Stimulated activated CD4-positive, alpha-beta T cell treated with anti-CD3 and anti-CD28 coated beads, Interleukin-12 subunit alpha, Interleukin-12 subunit beta, amount 100 ng/mL, for 48 hours (primary cell): ENCODE results near the gene DAZ4.
"Not testable (repeated sequence)": the region's sequence is repeated elsewhere in the genome, so short reads cannot be mapped to it uniquely, and the experiment has no call there.

ENCODE experiments used
- DNase-seq, 3 donors: peaks; one replicate each; pipeline ENCODE4 v3.0.0-alpha.2; 2020; ENCODE audit warnings: low read depth in 2 of 3, low spot score in 1 of 3

DAZ4 gene

GRCh38 chrY:24833619-24834018 is at the start of gene DAZ4:
DAZ4 (plus strand) TSS chrY:24833919; CDS start chrY:24834127, 208 bp downstream.
- not testable (repeated sequence) for DNase-seq

GRCh38 chrY:24813293-24813692 is 20.4 kb upstream of the DAZ4 start, which contains the start of gene DAZ3:
DAZ3 (minus strand) TSS chrY:24813393; CDS start chrY:24813185, 208 bp downstream.
- DNase-seq: not testable (repeated sequence)

- not testable (repeated sequence) for DNase-seq
Measured at GRCh38 chrY:24821836-24822235, 11.9 kb upstream of the DAZ4 start.

GRCh38 chrY:24824184-24824879 is 9.4 kb upstream of the DAZ4 start:
- not testable (repeated sequence) for DNase-seq

- not testable (repeated sequence) for DNase-seq
Measured at GRCh38 chrY:24825069-24825468, 8.7 kb upstream of the DAZ4 start.
